H1 (cell line): Measurements from ENCODE around the gene MFGE8. TPM values are rescaled to one million over a fixed set of nuclear protein-coding genes. Genes with fewer than 3 reads are reported as not detected.
A peak's percentile ranks its signal among the peaks of the same experiment; 100 is the strongest.

Experiments
- CBX5 ChIP-seq: fragments of 300-800, 300-1000 bp; sonication (generic); IDR thresholded peaks from 2 replicates; pipeline ENCODE4 v1.7.1; 2016; ENCODE audit warnings: antibody characterized with exemption, low read length, low read depth
- CBX8 ChIP-seq: fragments of 300-800, 300-1000 bp; sonication (generic); IDR thresholded peaks from 2 replicates; pipeline ENCODE4 v1.7.1; 2016; ENCODE audit warnings: low read depth, low read length, borderline replicate concordance
- CHD7 ChIP-seq: fragments of 300-600 bp; sonication (generic); IDR thresholded peaks from 2 replicates; pipeline ENCODE4 v1.7.1; 2012; ENCODE audit warnings: low read length, moderate library complexity, mild to moderate bottlenecking, inconsistent platforms; ENCODE audit not compliant: insufficient replicate concordance
- EP300 ChIP-seq, 2 experiments: IDR thresholded peaks; 1 replicate in 1 of 2; 2 replicates in 1 of 2; pipeline ENCODE4 v1.6.1; 2011 to 2012; ENCODE audit warnings: low read depth in 2 of 2, low read length in 2 of 2, mild to moderate bottlenecking in 2 of 2, borderline replicate concordance in 1 of 2, inconsistent platforms in 1 of 2, moderate library complexity in 1 of 2
- HDAC2 ChIP-seq, 2 experiments: fragments of 300-600 bp in 1 of 2; sonication (generic) in 1 of 2; IDR thresholded peaks; 2 replicates each; pipeline ENCODE4 v1.6.1; 2011 to 2012; ENCODE audit warnings: low read depth in 2 of 2, low read length in 2 of 2, mild to moderate bottlenecking in 2 of 2, moderate library complexity in 2 of 2, borderline replicate concordance in 1 of 2, inconsistent platforms in 1 of 2
- POLR2A ChIP-seq, 2 experiments: IDR thresholded peaks; 1 replicate in 1 of 2; 2 replicates in 1 of 2; pipeline ENCODE4 v1.6.1; 2011; ENCODE audit warnings: low read depth in 2 of 2, low read length in 2 of 2, mild to moderate bottlenecking in 2 of 2; ENCODE audit errors: control extremely low read depth in 1 of 2
- POLR2AphosphoS5 ChIP-seq: IDR thresholded peaks from 2 replicates; pipeline ENCODE4 v1.6.1; 2011; ENCODE audit warnings: low read depth, low read length
- POU5F1 ChIP-seq: IDR thresholded peaks from 2 replicates; pipeline ENCODE4 v1.6.1; 2011; ENCODE audit warnings: low read depth, mild to moderate bottlenecking, low read length, moderate library complexity
- RAD21 ChIP-seq, 2 experiments: IDR thresholded peaks in 1 of 2; conservative IDR thresholded peaks in 1 of 2; 2 replicates each; pipeline ENCODE4 v1.6.1; 2011; ENCODE audit warnings: low read depth in 2 of 2, low read length in 2 of 2, improper control_type of control experiment in 1 of 2, inconsistent platforms in 1 of 2, mild to moderate bottlenecking in 1 of 2, moderate library complexity in 1 of 2
- SP1 ChIP-seq: IDR thresholded peaks from 2 replicates; pipeline ENCODE4 v1.6.1; 2011; ENCODE audit warnings: low read depth, low read length
- TBP ChIP-seq: IDR thresholded peaks from 2 replicates; pipeline ENCODE4 v1.6.1; 2011; ENCODE audit warnings: low read depth, low read length, improper control_type of control experiment
- polyA plus RNA-seq, 7 experiments: library from polyadenylated mRNA; depleted of rRNA in 3 of 7; stranded (reverse) in 5 of 7; unstranded in 2 of 7; fragments of >200 nt in 5 of 7; fragments of 200-250 nt in 2 of 7; gene quantifications; 1 replicate in 5 of 7; 2 replicates in 1 of 7; 4 replicates in 1 of 7; pipeline versions ENCODE4 v1.2.1 to v1.2.3, GENCODE V29; 2011 to 2013; ENCODE audit warnings: missing spikeins in 2 of 7, mixed read lengths in 2 of 7
- total RNA-seq: library from RNA; stranded (reverse); fragmentation: NEBNext Ultra II Directional; extraction: Animal tissue kit (Norgen Biotek cat#: 25700); gene quantifications from 2 replicates; pipeline ENCODE4 v1.2.1, GENCODE V29; 2021

Gene MFGE8
- total and polyA plus RNA-seq, 2 of the 8 experiments (the other 6 are each of a cell fraction or from before 2014, with no cell fraction given) = 1,237 to 2,117 TPM

GRCh38 chr15:88894348-88894818, 18.8 kb downstream of the MFGE8 start (continued):
- TF ChIP-seq HDAC2 (IDR thresholded peaks at IDR 0.05; ENCODE audit: borderline replicate concordance in 1 of 2, low read depth in 2 of 2, low read length in 2 of 2) = peak in 1 of 2 experiments; percentile 81; a peak in 2 of 4 replicates
- no peak for TF ChIP-seq POU5F1
- no peak for TF ChIP-seq EP300 (IDR thresholded peaks at IDR 0.05; ENCODE audit: borderline replicate concordance in 1 of 2, low read depth in 2 of 2, low read length in 2 of 2)
- no peak for TF ChIP-seq SP1
- peak in 1 of 2 experiments; percentile 52; a peak in 1 of 3 replicates for TF ChIP-seq POLR2A (IDR thresholded peaks at IDR 0.05; ENCODE audit: control extremely low read depth in 1 of 2, low read depth in 2 of 2, low read length in 2 of 2)
- no peak for TF ChIP-seq CHD7
- peak; percentile 90 to 92 for TF ChIP-seq RAD21 (IDR thresholded peaks at IDR 0.05 in 1 of 2, conservative IDR thresholded peaks at IDR 0.05 in 1 of 2; ENCODE audit: low read depth in 2 of 2, low read length in 2 of 2)
- TF ChIP-seq CBX5 = no peak
- TF ChIP-seq POLR2AphosphoS5 = peak; percentile 84
- TF ChIP-seq CBX8 = no peak
- no peak for TF ChIP-seq TBP
